SU-DHL-6 (cell line): ENCODE data around the gene SHC3.

Experiments used
- CTCF ChIP-seq: fragments of 200-600 bp; sonication (generic); IDR thresholded peaks from one replicate; pipeline ENCODE4 v1.5.1; 2017; ENCODE audit warnings: antibody characterized with exemption, mild to moderate bottlenecking, low read length, moderate library complexity; ENCODE audit not compliant: insufficient read depth, poor library complexity, severe bottlenecking
- EZH2phosphoT487 ChIP-seq: fragments of 200-600 bp; sonication (generic), shearing (Covaris generic); conservative IDR thresholded peaks from 2 replicates; pipeline ENCODE4 v1.6.1; 2018; ENCODE audit warnings: mild to moderate bottlenecking, antibody characterized with exemption, low read length, moderate library complexity, mixed read lengths

DNA sequence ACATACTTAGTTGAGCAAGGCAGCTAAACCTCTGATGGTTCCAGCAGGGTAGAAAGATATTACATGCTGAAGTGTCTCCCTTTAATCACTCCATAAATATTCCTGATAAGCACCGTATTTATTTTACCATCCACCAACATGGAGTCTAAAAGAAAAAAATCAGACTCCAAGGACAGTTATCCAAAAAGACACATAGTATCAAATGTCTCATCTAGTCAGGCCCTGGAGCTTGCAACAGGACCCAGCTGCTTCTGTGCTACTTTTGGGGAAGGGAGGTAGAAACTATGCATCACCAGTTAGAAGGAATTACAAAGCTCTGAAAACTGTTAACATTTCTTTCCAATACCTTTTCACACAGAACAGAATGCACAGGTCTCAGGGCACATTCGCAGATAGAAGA lies 99.2 kb downstream of the SHC3 start:
- TF ChIP-seq EZH2phosphoT487 (no peak), CTCF (no peak)
